Natural killer cell (primary cell): Measurements from ENCODE around the gene PM20D1. TPM values are rescaled to one million over a fixed set of nuclear protein-coding genes. Genes with fewer than 3 reads are reported as not detected.

ENCODE experiments used
- ATAC-seq, 3 donors: fragments of 150-1000 bp in 2 of 3; fragments of 200-7000 bp in 1 of 3; cut with Tn5 transposase; 1 replicate in 1 of 3; 2 replicates in 2 of 3; pipeline ENCODE4 v1.10.0; 2021; ENCODE audit warnings: mild to moderate bottlenecking in 2 of 3, moderate library complexity in 2 of 3
- DNase-seq, 2 donors: peaks; one replicate each; pipeline versions ENCODE4 v3.0.0 to v3.0.0-alpha.2; 2013 to 2021; ENCODE audit warnings: mixed read lengths in 1 of 2
- H3K27ac ChIP-seq: one replicate; pipeline ENCODE4 v1.5.1; 2013; ENCODE audit warnings: mild to moderate bottlenecking, low read length
- H3K27me3 ChIP-seq: one replicate; pipeline ENCODE4 v1.6.1; 2013; ENCODE audit warnings: low read length; ENCODE audit not compliant: control insufficient read depth, insufficient read depth
- H3K36me3 ChIP-seq: one replicate; pipeline ENCODE4 v1.6.1; 2013; ENCODE audit warnings: low read length; ENCODE audit not compliant: control insufficient read depth, insufficient read depth
- H3K4me1 ChIP-seq: one replicate; pipeline ENCODE4 v1.6.1; 2013; ENCODE audit warnings: low read length; ENCODE audit not compliant: control insufficient read depth, insufficient read depth
- H3K4me3 ChIP-seq: one replicate; pipeline ENCODE4 v1.5.1; 2013; ENCODE audit warnings: low read length
- H3K9me3 ChIP-seq: one replicate; pipeline ENCODE4 v1.6.1; 2013; ENCODE audit warnings: low read length; ENCODE audit not compliant: control insufficient read depth, insufficient read depth
- H3K27ac Mint-ChIP-seq, 2 donors: one replicate each; pipeline ENCODE4 v1.8.0; 2022; ENCODE audit warnings: mild to moderate bottlenecking in 2 of 2, mixed read lengths in 2 of 2, moderate library complexity in 1 of 2
- H3K27me3 Mint-ChIP-seq, 2 donors: one replicate each; pipeline ENCODE4 v1.8.0; 2022; ENCODE audit warnings: low read depth in 2 of 2, mixed read lengths in 2 of 2
- H3K36me3 Mint-ChIP-seq: one replicate; pipeline ENCODE4 v1.8.0; 2022; ENCODE audit warnings: mixed read lengths
- H3K4me1 Mint-ChIP-seq, 2 donors: one replicate each; pipeline ENCODE4 v1.8.0; 2022; ENCODE audit warnings: mixed read lengths in 2 of 2
- H3K4me3 Mint-ChIP-seq: one replicate; pipeline ENCODE4 v1.8.0; 2022; ENCODE audit warnings: mild to moderate bottlenecking, moderate library complexity, mixed read lengths
- H3K9me3 Mint-ChIP-seq, 2 donors: one replicate each; pipeline ENCODE4 v1.8.0; 2022; ENCODE audit warnings: mixed read lengths in 2 of 2
- WGBS: methylation state at CpG from one replicate; pipeline ENCODE4 v1.1.7; 2013; ENCODE audit warnings: missing lambda C conversion rate; ENCODE audit not compliant: insufficient coverage; 5-methylcytosine and 5-hydroxymethylcytosine counted together
- intact Hi-C: fragments of 100-400 bp; cut with micrococcal nuclease; formaldehyde crosslinking; loops from one replicate; pipeline ENCODE4 v1.14.2; 2022
- total RNA-seq, 4 donors: library from RNA; stranded (reverse); fragments of 120-200 nt in 1 of 4; gene quantifications; one replicate each; pipeline versions ENCODE4 v1.2.3 to v1.2.4, GENCODE V29; 2013 to 2022
- TF ChIP-seq, protein P1 (sequence below): fragments of 200-600 bp; IDR thresholded peaks from one replicate; pipeline ENCODE4 v1.8.0; 2022; ENCODE audit warnings: antibody characterized with exemption

The PM20D1 gene
- total RNA-seq, 3 donors from 2014 or later (not counting 1 experiment from before 2014, with no cell fraction given): 1.1 to 1.6 TPM; not detected in 1

DNA sequence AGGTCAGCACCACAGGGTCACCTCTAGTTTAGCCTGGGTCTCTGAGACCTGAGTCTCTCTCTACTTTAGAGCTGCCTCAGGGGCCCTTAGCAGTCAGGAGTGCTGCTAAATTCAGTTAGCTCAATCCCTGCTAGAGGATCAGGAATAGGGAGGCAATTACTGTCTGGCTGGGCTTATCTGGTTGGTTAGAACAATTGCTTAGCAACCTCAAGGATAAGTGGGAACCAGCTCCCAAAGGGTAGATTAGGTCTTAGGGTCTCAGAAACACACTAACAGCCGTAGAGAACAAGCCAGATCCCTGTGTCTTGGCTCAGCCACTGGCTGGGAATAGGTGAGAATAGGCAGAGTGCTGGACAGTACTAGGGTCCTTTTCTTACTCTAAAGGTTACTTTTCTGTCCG, 7.7 kb downstream of the PM20D1 start:
- Histone ChIP-seq H3K27ac (no peak overlapping the region), H3K4me1 (peaks cover 2% of the 10 kb centered on the region), H3K27me3 (no peaks in the 10 kb centered on the region), H3K4me3 (no peak overlapping the region), H3K9me3 (no peaks in the 10 kb centered on the region), H3K36me3 (no peaks in the 10 kb centered on the region)
- H3K27ac Mint-ChIP-seq: no peak overlapping the region
- TF ChIP-seq, protein P1, sequence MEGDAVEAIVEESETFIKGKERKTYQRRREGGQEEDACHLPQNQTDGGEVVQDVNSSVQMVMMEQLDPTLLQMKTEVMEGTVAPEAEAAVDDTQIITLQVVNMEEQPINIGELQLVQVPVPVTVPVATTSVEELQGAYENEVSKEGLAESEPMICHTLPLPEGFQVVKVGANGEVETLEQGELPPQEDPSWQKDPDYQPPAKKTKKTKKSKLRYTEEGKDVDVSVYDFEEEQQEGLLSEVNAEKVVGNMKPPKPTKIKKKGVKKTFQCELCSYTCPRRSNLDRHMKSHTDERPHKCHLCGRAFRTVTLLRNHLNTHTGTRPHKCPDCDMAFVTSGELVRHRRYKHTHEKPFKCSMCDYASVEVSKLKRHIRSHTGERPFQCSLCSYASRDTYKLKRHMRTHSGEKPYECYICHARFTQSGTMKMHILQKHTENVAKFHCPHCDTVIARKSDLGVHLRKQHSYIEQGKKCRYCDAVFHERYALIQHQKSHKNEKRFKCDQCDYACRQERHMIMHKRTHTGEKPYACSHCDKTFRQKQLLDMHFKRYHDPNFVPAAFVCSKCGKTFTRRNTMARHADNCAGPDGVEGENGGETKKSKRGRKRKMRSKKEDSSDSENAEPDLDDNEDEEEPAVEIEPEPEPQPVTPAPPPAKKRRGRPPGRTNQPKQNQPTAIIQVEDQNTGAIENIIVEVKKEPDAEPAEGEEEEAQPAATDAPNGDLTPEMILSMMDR: no peak
- peaks cover 0 to 2% of the 10 kb centered on the region in 2 donors for H3K27me3 Mint-ChIP-seq
- intact Hi-C loops: no loop called here
- ATAC-seq: no peak
- no peak for DNase-seq
- H3K4me1 Mint-ChIP-seq: peaks cover 0 to 6% of the 10 kb centered on the region in 2 donors
- 100% methylated on average over 1 of the region's 2 CpGs for WGBS
- H3K4me3 Mint-ChIP-seq: no peak overlapping the region
- no peaks in the 10 kb centered on the region for H3K9me3 Mint-ChIP-seq
- no peaks in the 10 kb centered on the region for H3K36me3 Mint-ChIP-seq

- WGBS: 77% methylated on average over 4 of the region's 4 CpGs
- Histone ChIP-seq H3K36me3 (no peaks in the 10 kb centered on the region), H3K27ac (no peak overlapping the region), H3K4me1 (peaks cover 2% of the 10 kb centered on the region), H3K27me3 (no peaks in the 10 kb centered on the region), H3K9me3 (no peaks in the 10 kb centered on the region), H3K4me3 (no peak overlapping the region)
- Mint-ChIP-seq H3K4me1 (peaks cover 0 to 6% of the 10 kb centered on the region in 2 donors), H3K9me3 (no peaks in the 10 kb centered on the region), H3K27me3 (peaks cover 0 to 2% of the 10 kb centered on the region in 2 donors), H3K36me3 (no peaks in the 10 kb centered on the region), H3K4me3 (no peak overlapping the region), H3K27ac (no peak overlapping the region)
- intact Hi-C loops: no loop called here
- DNase-seq: no peak
- no peak for ATAC-seq
- TF ChIP-seq, protein P1: no peak
Measured at GRCh38 chr1:205840146-205840923, 9.6 kb downstream of the PM20D1 start.

GRCh38 chr1:205837382-205837970, 12.5 kb downstream of the PM20D1 start:
- peaks cover 2% of the 10 kb centered on the region for H3K4me1 ChIP-seq
- Mint-ChIP-seq H3K9me3 (no peaks in the 10 kb centered on the region), H3K27ac (no peak overlapping the region), H3K36me3 (no peaks in the 10 kb centered on the region), H3K4me3 (no peak overlapping the region), H3K4me1 (peaks cover 0 to 6% of the 10 kb centered on the region in 2 donors), H3K27me3 (no peaks in the 10 kb centered on the region)
- H3K27ac ChIP-seq: no peak overlapping the region
- 93% methylated on average over 7 of the region's 7 CpGs for WGBS
- DNase-seq: no peak
- TF ChIP-seq, protein P1: no peak
- H3K4me3 ChIP-seq: no peak overlapping the region
- intact Hi-C loops: no loop called here
- ATAC-seq: no peak
- no peaks in the 10 kb centered on the region for H3K36me3 ChIP-seq
- H3K27me3 ChIP-seq: no peaks in the 10 kb centered on the region
- H3K9me3 ChIP-seq: no peaks in the 10 kb centered on the region
